IMR-90 (cell line): ENCODE measurements around the gene CDH22. TPM values are rescaled to one million over a fixed set of nuclear protein-coding genes. Genes with fewer than 3 reads are reported as not detected.

Experiments used
- ATAC-seq: fragments of 200-7000 bp; cut with Tn5 transposase; 2 replicates; pipeline ENCODE4 v1.9.1; 2020; ENCODE audit warnings: low read depth, mild to moderate bottlenecking, moderate library complexity
- BruUV-seq: library from RNA; stranded (reverse); fragments of 400-500 nt; replicated peaks from 2 replicates; lab custom pipeline; 2021; lab: Mats Ljungman, UMichigan
- CTCF ChIA-PET: fragments of 300-600 bp; formaldehyde crosslinking; extraction: SDS; loops from one replicate; lab custom pipeline; 2021; ENCODE audit warnings: antibody characterized with exemption; lab: Yijun Ruan, JAX
- POLR2A ChIA-PET: fragments of 300-600 bp; sonication (Branson Sonifier 250); formaldehyde crosslinking; loops from one replicate; lab custom pipeline; 2022; ENCODE audit warnings: antibody characterized with exemption; ENCODE audit not compliant: unreplicated experiment; lab: Charles Lee
- DNase-seq: peaks from one replicate; pipeline ENCODE4 v3.0.0; 2013
- H2AFZ ChIP-seq: replicated peaks from 2 replicates; pipeline ENCODE3; 2013; ENCODE audit warnings: low read length, mild to moderate bottlenecking; ENCODE audit not compliant: poor library complexity
- H2AK5ac ChIP-seq: 2 replicates; pipeline ENCODE4 v1.6.1; 2013; ENCODE audit warnings: low read depth, low read length, inconsistent platforms
- H2AK9ac ChIP-seq: replicated peaks from 2 replicates; pipeline ENCODE3; 2013; ENCODE audit warnings: mild to moderate bottlenecking, low read depth, low read length, moderate library complexity; ENCODE audit not compliant: poor library complexity
- H2BK120ac ChIP-seq: 2 replicates; pipeline ENCODE4 v1.6.1; 2013; ENCODE audit warnings: low read depth, low read length, inconsistent platforms
- H2BK15ac ChIP-seq: 3 replicates; pipeline ENCODE4 v1.6.1; 2013; ENCODE audit warnings: low read depth, low read length, inconsistent platforms
- H2BK20ac ChIP-seq: 2 replicates; pipeline ENCODE4 v1.6.1; 2013; ENCODE audit warnings: low read depth, mild to moderate bottlenecking, inconsistent platforms, low read length, moderate library complexity
- H2BK5ac ChIP-seq: 2 replicates; pipeline ENCODE4 v1.6.1; 2013; ENCODE audit warnings: mild to moderate bottlenecking, low read depth, low read length, inconsistent platforms; ENCODE audit not compliant: poor library complexity, severe bottlenecking
- H3K14ac ChIP-seq: replicated peaks from 2 replicates; pipeline ENCODE4 v1.6.1; 2013; ENCODE audit warnings: low read depth, low read length, inconsistent platforms
- H3K18ac ChIP-seq: 2 replicates; pipeline ENCODE4 v1.6.1; 2013; ENCODE audit warnings: low read depth, low read length, control low read depth
- H3K23ac ChIP-seq: 2 replicates; pipeline ENCODE4 v1.6.1; 2013; ENCODE audit warnings: low read depth, low read length, inconsistent platforms
- H3K27ac ChIP-seq: 2 replicates; pipeline ENCODE4 v1.5.1; 2013; ENCODE audit warnings: mild to moderate bottlenecking, control low read depth, low read length; ENCODE audit not compliant: insufficient read depth
- H3K27me3 ChIP-seq: 2 replicates; pipeline ENCODE4 v1.6.1; 2013; ENCODE audit warnings: low read length; ENCODE audit not compliant: control insufficient read depth, insufficient read depth
- H3K36me3 ChIP-seq: 2 replicates; pipeline ENCODE4 v1.6.1; 2013; ENCODE audit warnings: low read length, mixed read lengths; ENCODE audit not compliant: control insufficient read depth, insufficient read depth
- H3K4ac ChIP-seq: 2 replicates; pipeline ENCODE4 v1.6.1; 2013; ENCODE audit warnings: low read depth, low read length, inconsistent platforms
- H3K4me1 ChIP-seq: 2 replicates; pipeline ENCODE4 v1.6.1; 2013; ENCODE audit warnings: low read length, mixed read lengths; ENCODE audit not compliant: control insufficient read depth, insufficient read depth
- H3K4me2 ChIP-seq: 2 replicates; pipeline ENCODE4 v1.6.1; 2013; ENCODE audit warnings: low read depth, mild to moderate bottlenecking, control low read depth, low read length, moderate library complexity
- H3K4me3 ChIP-seq: 2 replicates; pipeline ENCODE4 v1.5.1; 2013; ENCODE audit warnings: low read depth, mild to moderate bottlenecking, control low read depth, low read length, moderate library complexity; ENCODE audit not compliant: insufficient read depth
- H3K56ac ChIP-seq: 2 replicates; pipeline ENCODE4 v1.6.1; 2013; ENCODE audit warnings: low read length, inconsistent platforms; ENCODE audit not compliant: insufficient read depth; ENCODE audit errors: extremely low read depth
- H3K79me1 ChIP-seq, 2 experiments: 2 replicates each; pipeline ENCODE4 v1.6.1; 2013; ENCODE audit warnings: low read length in 2 of 2, inconsistent platforms in 1 of 2, low read depth in 1 of 2
- H3K9ac ChIP-seq: 2 replicates; pipeline ENCODE4 v1.6.1; 2013; ENCODE audit warnings: low read depth, low read length, control low read depth
- H3K9me1 ChIP-seq: 2 replicates; pipeline ENCODE4 v1.6.1; 2013; ENCODE audit warnings: low read length, inconsistent platforms; ENCODE audit not compliant: insufficient read depth
- H3K9me3 ChIP-seq: 2 replicates; pipeline ENCODE4 v1.6.1; 2013; ENCODE audit warnings: low read length; ENCODE audit not compliant: control insufficient read depth, insufficient read depth
- H4K20me1 ChIP-seq: 2 replicates; pipeline ENCODE4 v1.6.1; 2013; ENCODE audit warnings: low read length, inconsistent platforms; ENCODE audit not compliant: insufficient read depth
- H4K5ac ChIP-seq: 2 replicates; pipeline ENCODE4 v1.6.1; 2013; ENCODE audit warnings: mild to moderate bottlenecking, low read depth, low read length, control low read depth
- H4K8ac ChIP-seq, 2 experiments: 2 replicates each; pipeline ENCODE4 v1.6.1; 2013; ENCODE audit warnings: low read depth in 2 of 2, low read length in 2 of 2, control low read depth in 1 of 2, inconsistent platforms in 1 of 2
- H4K91ac ChIP-seq: 2 replicates; pipeline ENCODE4 v1.6.1; 2013; ENCODE audit warnings: low read depth, low read length, inconsistent platforms; ENCODE audit not compliant: insufficient read depth
- CEBPB ChIP-seq: IDR thresholded peaks from 2 replicates; pipeline ENCODE4 v1.6.1; 2012; ENCODE audit warnings: low read depth, low read length, improper control_type of control experiment
- CTCF ChIP-seq: conservative IDR thresholded peaks from 2 replicates; pipeline ENCODE4 v1.5.1; 2012; ENCODE audit warnings: mild to moderate bottlenecking, low read depth, low read length, improper control_type of control experiment
- MXI1 ChIP-seq: IDR thresholded peaks from 2 replicates; pipeline ENCODE4 v1.6.1; 2012; ENCODE audit warnings: low read depth, mild to moderate bottlenecking, low read length, moderate library complexity, borderline replicate concordance
- POLR2A ChIP-seq: IDR thresholded peaks from 2 replicates; pipeline ENCODE4 v1.6.1; 2012; ENCODE audit warnings: mild to moderate bottlenecking, low read depth, low read length
- WGBS, 2 experiments: methylation state at CpG; one replicate each; pipeline versions ENCODE4 v1.1.5 to v1.1.7; 2013; ENCODE audit warnings: missing lambda C conversion rate in 2 of 2; ENCODE audit not compliant: insufficient read length in 1 of 2; ENCODE audit errors: extremely low coverage in 2 of 2; 5-methylcytosine and 5-hydroxymethylcytosine counted together
- dilution Hi-C: fragments of 300-500 bp; cut with HindIII; formaldehyde crosslinking; loops from one replicate; pipeline ENCODE4 v1.14.3; 2018; ENCODE audit warnings: low sequenced_read_pairs; ENCODE audit not compliant: unreplicated experiment
- in situ Hi-C: fragments of 300-500 bp; cut with MboI; formaldehyde crosslinking; loops from 3 replicates; pipeline ENCODE4 v1.14.3; 2019; ENCODE audit warnings: low sequenced_read_pairs, inconsistent platforms, mixed read lengths
- intact Hi-C: fragments of 100-400 bp; cut with micrococcal nuclease; formaldehyde crosslinking; loops from 2 replicates; pipeline ENCODE4 v1.10.0; 2022
- polyA plus RNA-seq, 3 experiments: library from polyadenylated mRNA; depleted of rRNA; stranded (reverse); fragments of >200 nt; gene quantifications; 2 replicates each; pipeline ENCODE4 v1.2.3, GENCODE V29; 2012; ENCODE audit warnings: low replicate concordance in 1 of 3
- total RNA-seq: library from RNA; depleted of rRNA; stranded (reverse); fragments of >200 nt; gene quantifications from 2 replicates; pipeline ENCODE4 v1.2.3, GENCODE V29; 2012
- TF ChIP-seq, protein P1 (sequence below): fragments of 150-350 bp; IDR thresholded peaks from 2 replicates; pipeline ENCODE4 v1.6.1; 2016; ENCODE audit warnings: low read depth, mild to moderate bottlenecking, low read length, moderate library complexity, borderline replicate concordance

The CDH22 gene
- total and polyA plus RNA-seq, 2 of the 4 experiments (the other 2 are of a cell fraction), result not detected

- DNase-seq, result no peak
- H3K9me3 ChIP-seq, result no peaks in the 10 kb centered on the region
- H3K79me1 ChIP-seq, result no peaks in the 10 kb centered on the region
- no peak overlapping the region for H3K9ac ChIP-seq
- H3K18ac ChIP-seq, result no peak overlapping the region
- no peak overlapping the region for H3K4me2 ChIP-seq
- peaks cover 20% of the 10 kb centered on the region for H3K27me3 ChIP-seq
- H3K9me1 ChIP-seq, result no peaks in the 10 kb centered on the region
- H2BK20ac ChIP-seq, result no peak overlapping the region
- H4K8ac ChIP-seq, result no peak overlapping the region
- dilution Hi-C loops (no loop called here), intact Hi-C loops (no loop called here), in situ Hi-C loops (no loop called here)
- no CpG with 5 or more reads among the region's 13 CpGs for WGBS, 2 experiments
- CTCF ChIA-PET, result no interaction called here
- no peak overlapping the region for H3K4me3 ChIP-seq
- BruUV-seq, result no TSS peak
- no peak overlapping the region for H3K4ac ChIP-seq
- no peak overlapping the region for H3K14ac ChIP-seq
- H2AK5ac ChIP-seq, result no peak overlapping the region
- no peaks in the 10 kb centered on the region for H4K20me1 ChIP-seq
- ATAC-seq, result no peak
- H2BK5ac ChIP-seq, result no peak overlapping the region
- no peak overlapping the region for H3K56ac ChIP-seq
- TF ChIP-seq POLR2A (no peak), CTCF (no peak), MXI1 (no peak), CEBPB (no peak)
- TF ChIP-seq, protein P1, sequence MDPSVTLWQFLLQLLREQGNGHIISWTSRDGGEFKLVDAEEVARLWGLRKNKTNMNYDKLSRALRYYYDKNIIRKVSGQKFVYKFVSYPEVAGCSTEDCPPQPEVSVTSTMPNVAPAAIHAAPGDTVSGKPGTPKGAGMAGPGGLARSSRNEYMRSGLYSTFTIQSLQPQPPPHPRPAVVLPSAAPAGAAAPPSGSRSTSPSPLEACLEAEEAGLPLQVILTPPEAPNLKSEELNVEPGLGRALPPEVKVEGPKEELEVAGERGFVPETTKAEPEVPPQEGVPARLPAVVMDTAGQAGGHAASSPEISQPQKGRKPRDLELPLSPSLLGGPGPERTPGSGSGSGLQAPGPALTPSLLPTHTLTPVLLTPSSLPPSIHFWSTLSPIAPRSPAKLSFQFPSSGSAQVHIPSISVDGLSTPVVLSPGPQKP, result no peak
- H2AFZ ChIP-seq, result no peak overlapping the region
- no peak overlapping the region for H3K23ac ChIP-seq
- H2BK15ac ChIP-seq, result no peak overlapping the region
- H3K27ac ChIP-seq, result no peak overlapping the region
- no peak overlapping the region for H4K5ac ChIP-seq
- no peaks in the 10 kb centered on the region for H3K4me1 ChIP-seq
- no peak overlapping the region for H2AK9ac ChIP-seq
- no peaks in the 10 kb centered on the region for H3K36me3 ChIP-seq
- H4K91ac ChIP-seq, result no peak overlapping the region
- H2BK120ac ChIP-seq, result no peak overlapping the region
- POLR2A ChIA-PET, result no interaction called here
These were observed 21.9 kb downstream of the CDH22 start for GRCh38 chr20:46286382-46286781.
